ENCODE results near the gene MASP1.

DNA sequence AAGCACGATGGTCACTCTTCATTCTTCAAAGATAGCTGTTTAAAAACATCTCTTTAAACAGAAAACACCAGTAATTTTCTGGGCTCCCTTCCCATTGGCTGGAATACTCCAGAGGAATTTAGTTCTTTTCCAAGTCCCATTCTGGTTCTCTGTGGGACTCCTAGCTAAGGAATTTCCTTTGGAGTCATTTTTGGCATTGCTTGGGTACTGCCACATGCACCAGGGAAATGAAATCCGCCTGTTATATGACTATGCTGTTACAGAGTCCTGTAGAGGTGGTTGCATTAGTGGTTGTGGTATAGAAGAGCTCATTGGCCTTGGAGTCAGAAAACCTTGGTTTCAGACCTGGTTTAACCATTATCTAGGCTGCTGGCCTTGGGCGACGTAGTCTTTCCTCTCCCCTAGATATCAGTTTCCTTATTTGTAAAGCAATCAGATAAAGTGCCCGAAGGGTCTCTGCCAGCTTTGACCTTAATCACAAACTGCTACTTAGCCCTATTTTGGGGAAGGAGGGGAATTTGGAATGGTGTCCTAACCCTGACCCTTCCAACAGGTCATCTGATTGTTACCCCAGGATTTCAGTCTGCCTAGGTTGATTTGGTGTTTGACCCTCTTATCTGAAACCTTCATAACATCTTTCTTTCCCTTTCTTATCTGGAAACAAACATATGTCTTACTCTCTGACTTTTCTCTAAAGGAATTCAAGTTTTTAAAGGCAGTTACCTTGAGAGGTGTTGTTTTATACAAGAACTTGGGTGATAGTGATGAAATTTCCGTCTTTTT lies 80.8 kb downstream of the MASP1 start:
- TF ChIP-seq CTCF (conservative IDR thresholded peaks at IDR 0.05; ENCODE audit: low read length) (no peak), EZH2phosphoT487 (IDR thresholded peaks at IDR 0.05; ENCODE audit: borderline replicate concordance) (no peak)

Measured in Loucy (cell line).